Measurements from ENCODE around the gene CGB5. TPM values are rescaled to one million over a fixed set of nuclear protein-coding genes. Genes with fewer than 3 reads are reported as not detected.

Gene CGB5
- total RNA-seq, 1 experiment from 2014 or later: not detected

GRCh38 chr19:49019242-49019932 is 24.3 kb upstream of the CGB5 start:
- DNase-seq (ENCODE audit: low spot score): peak; percentile 51
- Histone ChIP-seq H3K27ac (ENCODE audit: low read depth, low read length, poor library complexity, severe bottlenecking) (no peak overlapping the region), H3K27me3 (replicated peaks; ENCODE audit: insufficient read depth, low read depth, low read length, poor library complexity) (no peaks in the 10 kb centered on the region), H3K36me3 (ENCODE audit: insufficient read depth, low read length, poor library complexity, severe bottlenecking) (peaks cover 10% of the 10 kb centered on the region), H3K4me3 (ENCODE audit: low read depth, low read length, poor library complexity, severe bottlenecking) (peak overlapping the region; percentile 49), H3K9me3 (ENCODE audit: low read depth, low read length, poor library complexity, severe bottlenecking) (no peaks in the 10 kb centered on the region), H3K4me1 (ENCODE audit: insufficient read depth, low read length, poor library complexity, severe bottlenecking) (peaks cover 15% of the 10 kb centered on the region)
- intact Hi-C loops (cut with micrococcal nuclease; ENCODE audit: unreplicated experiment): no loop called here
- TSS peak; percentile 17 for BruUV-seq (replicated peaks)
- ChIA-PET POLR2A (ENCODE audit: low non-redundant PET) (no interaction called here), CTCF (interaction anchor here (1.4 to 1.7 kb wide), 2 partner anchors 20 to 26 kb away, joined by 3 to 10 read pairs; partner anchors contain the start of genes GYS1 and RUVBL2)
- TF ChIP-seq CTCF (conservative IDR thresholded peaks at IDR 0.05; ENCODE audit: low read depth, low read length) (peak; percentile 48), EZH2 (IDR thresholded peaks at IDR 0.05; ENCODE audit: borderline replicate concordance, low read depth, low read length, poor library complexity, severe bottlenecking) (no peak)

- Histone ChIP-seq H3K9me3 (ENCODE audit: low read depth, low read length, poor library complexity, severe bottlenecking) (no peaks in the 10 kb centered on the region), H3K4me3 (ENCODE audit: low read depth, low read length, poor library complexity, severe bottlenecking) (no peak overlapping the region), H3K27me3 (replicated peaks; ENCODE audit: insufficient read depth, low read depth, low read length, poor library complexity) (no peaks in the 10 kb centered on the region), H3K36me3 (ENCODE audit: insufficient read depth, low read length, poor library complexity, severe bottlenecking) (peaks cover 7% of the 10 kb centered on the region), H3K4me1 (ENCODE audit: insufficient read depth, low read length, poor library complexity, severe bottlenecking) (peaks cover 15% of the 10 kb centered on the region), H3K27ac (ENCODE audit: low read depth, low read length, poor library complexity, severe bottlenecking) (no peak overlapping the region)
- BruUV-seq (replicated peaks): no TSS peak
- no peak for DNase-seq (ENCODE audit: low spot score)
- ChIA-PET CTCF (interaction anchor here (1.7 kb wide), 1 partner anchor 21 kb away, joined by 3 read pairs; no protein-coding TSS in a partner anchor), POLR2A (ENCODE audit: low non-redundant PET) (no interaction called here)
- no peak for TF ChIP-seq CTCF (conservative IDR thresholded peaks at IDR 0.05; ENCODE audit: low read depth, low read length)
- no peak for TF ChIP-seq EZH2 (IDR thresholded peaks at IDR 0.05; ENCODE audit: borderline replicate concordance, low read depth, low read length, poor library complexity, severe bottlenecking)
- intact Hi-C loops (cut with micrococcal nuclease; ENCODE audit: unreplicated experiment): no loop called here
Observed at GRCh38 chr19:49020342-49020741, 23.3 kb upstream of the CGB5 start.

GRCh38 chr19:49020931-49021895 is 22.4 kb upstream of the CGB5 start:
- no peak for DNase-seq (ENCODE audit: low spot score)
- BruUV-seq (replicated peaks): no TSS peak
- Histone ChIP-seq H3K9me3 (ENCODE audit: low read depth, low read length, poor library complexity, severe bottlenecking) (no peaks in the 10 kb centered on the region), H3K27me3 (replicated peaks; ENCODE audit: insufficient read depth, low read depth, low read length, poor library complexity) (no peaks in the 10 kb centered on the region), H3K4me3 (ENCODE audit: low read depth, low read length, poor library complexity, severe bottlenecking) (no peak overlapping the region), H3K27ac (ENCODE audit: low read depth, low read length, poor library complexity, severe bottlenecking) (no peak overlapping the region), H3K36me3 (ENCODE audit: insufficient read depth, low read length, poor library complexity, severe bottlenecking) (no peaks in the 10 kb centered on the region), H3K4me1 (ENCODE audit: insufficient read depth, low read length, poor library complexity, severe bottlenecking) (peaks cover 15% of the 10 kb centered on the region)
- intact Hi-C loops (cut with micrococcal nuclease; ENCODE audit: unreplicated experiment): no loop called here
- TF ChIP-seq EZH2 (IDR thresholded peaks at IDR 0.05; ENCODE audit: borderline replicate concordance, low read depth, low read length, poor library complexity, severe bottlenecking): no peak
- TF ChIP-seq CTCF (conservative IDR thresholded peaks at IDR 0.05; ENCODE audit: low read depth, low read length): no peak
- ChIA-PET CTCF (interaction anchor here (1.3 kb wide), 1 partner anchor 21 kb away, joined by 6 read pairs; no protein-coding TSS in a partner anchor), POLR2A (ENCODE audit: low non-redundant PET) (no interaction called here)

All from A673 (cell line).